ENCODE data around the gene CNP. TPM values are rescaled to one million over a fixed set of nuclear protein-coding genes. Genes with fewer than 3 reads are reported as not detected.
A peak's percentile ranks its signal among the peaks of the same experiment; 100 is the strongest.

The CNP gene
- total and polyA plus RNA-seq, 10 of the 15 experiments (the other 5 are each of a cell fraction or from before 2014, with no cell fraction given) = 1.8 to 60.7 (median 31.4) TPM

- no peak for TF ChIP-seq SPI1 (IDR thresholded peaks at IDR 0.05; ENCODE audit: borderline replicate concordance, insufficient read depth, low read depth, low read length)
- TF ChIP-seq RELA (IDR thresholded peaks at IDR 0.05; ENCODE audit: borderline replicate concordance, partially characterized antibody) = no peak
- no peak for TF ChIP-seq ATF3 (IDR thresholded peaks at IDR 0.05; ENCODE audit: borderline replicate concordance, extremely low read depth, low read depth, low read length)
- no peak for TF ChIP-seq SREBF2 (IDR thresholded peaks at IDR 0.05; ENCODE audit: low read length)
- no peak for TF ChIP-seq BCL11A (IDR thresholded peaks at IDR 0.05; ENCODE audit: low read depth, low read length)
- no peak for TF ChIP-seq HSF1 (IDR thresholded peaks at IDR 0.05; ENCODE audit: low read depth, low read length)
- no peak for TF ChIP-seq ASH2L (IDR thresholded peaks at IDR 0.05; ENCODE audit: borderline replicate concordance, low read depth)
- TF ChIP-seq ATF2 (IDR thresholded peaks at IDR 0.05; ENCODE audit: low read length) = peak; percentile 23; the same call in 1 of the 2 replicates
- TF ChIP-seq DPF2 (IDR thresholded peaks at IDR 0.05) = 0 out of 2 replicates have a peak, but pooled peaks have one; percentile 24
- TF ChIP-seq ZSCAN29 (IDR thresholded peaks at IDR 0.05) = no peak
- no peak for TF ChIP-seq ZBTB4 (CRISPR knock-in tag; IDR thresholded peaks at IDR 0.05)
- 0 out of 2 replicates have a peak, but pooled peaks have one; percentile 40 for TF ChIP-seq POLR2AphosphoS5 (IDR thresholded peaks at IDR 0.05; ENCODE audit: low read length)
- TF ChIP-seq RCOR1 (conservative IDR thresholded peaks at IDR 0.05; ENCODE audit: low read depth, low read length) = no peak
- no peak for TF ChIP-seq NFXL1 (IDR thresholded peaks at IDR 0.05; ENCODE audit: borderline replicate concordance)
- TF ChIP-seq STAT3 (IDR thresholded peaks at IDR 0.05; ENCODE audit: low read depth, low read length) = no peak
- TF ChIP-seq EGR1 (IDR thresholded peaks at IDR 0.05; ENCODE audit: borderline replicate concordance in 1 of 2, low read depth in 2 of 2, low read length in 2 of 2) = no peak
- no peak for TF ChIP-seq WRNIP1 (IDR thresholded peaks at IDR 0.05; ENCODE audit: borderline replicate concordance, low read depth, low read length)
- TF ChIP-seq FOXK2 (IDR thresholded peaks at IDR 0.05) = no peak; the same call in 1 of the 2 replicates
- no peak for TF ChIP-seq ZNF274 (IDR thresholded peaks at IDR 0.05; ENCODE audit: insufficient read depth, insufficient read length)
- TF ChIP-seq MEF2B (IDR thresholded peaks at IDR 0.05; ENCODE audit: partially characterized antibody, poor library complexity, severe bottlenecking) = peak; percentile 95
- no peak for TF ChIP-seq HDAC6 (IDR thresholded peaks at IDR 0.05; ENCODE audit: unreplicated experiment)
- TF ChIP-seq PAX5 (IDR thresholded peaks at IDR 0.05; ENCODE audit: borderline replicate concordance, low read depth, low read length) = peak; percentile 38; the same call in 1 of the 2 replicates
- TF ChIP-seq BRCA1 (IDR thresholded peaks at IDR 0.05; ENCODE audit: low read depth, low read length) = no peak
- peak; percentile 21 for TF ChIP-seq KLF5 (IDR thresholded peaks at IDR 0.05; ENCODE audit: partially characterized antibody)
These were observed 6.2 kb downstream of the CNP start (continued) for GRCh38 chr17:41972571-41973407.
